Measurements from ENCODE around the gene PDE11A.

The PDE11A gene

GRCh38 chr2:177598326-177599138, 474.0 kb downstream of the PDE11A start:
- DNase-seq (ENCODE audit: low spot score): no peak

- DNase-seq (ENCODE audit: low spot score): no peak
These were observed 474.8 kb downstream of the PDE11A start for GRCh38 chr2:177597759-177598158.

GRCh38 chr2:177596866-177597265, 475.7 kb downstream of the PDE11A start:
- no peak for DNase-seq (ENCODE audit: low spot score)

- DNase-seq (ENCODE audit: low spot score): no peak
These were observed 477.3 kb downstream of the PDE11A start for GRCh38 chr2:177595126-177595845.

GRCh38 chr2:177593402-177593801, 479.2 kb downstream of the PDE11A start:
- DNase-seq (ENCODE audit: low spot score): no peak

GRCh38 chr2:177592945-177593344, 479.6 kb downstream of the PDE11A start:
- no peak for DNase-seq (ENCODE audit: low spot score)

GRCh38 chr2:177592397-177592796, 480.2 kb downstream of the PDE11A start:
- DNase-seq (ENCODE audit: low spot score): no peak

- DNase-seq (ENCODE audit: low spot score): no peak
These were observed 483.4 kb downstream of the PDE11A start for GRCh38 chr2:177589186-177589585.

GRCh38 chr2:177588671-177589070, 483.9 kb downstream of the PDE11A start:
- DNase-seq (ENCODE audit: low spot score): no peak

GRCh38 chr2:177587371-177587770, 485.2 kb downstream of the PDE11A start:
- DNase-seq (ENCODE audit: low spot score): no peak

GRCh38 chr2:177586154-177586553, 486.4 kb downstream of the PDE11A start:
- DNase-seq (ENCODE audit: low spot score): no peak

GRCh38 chr2:177585234-177585863, 487.2 kb downstream of the PDE11A start:
- no peak for DNase-seq (ENCODE audit: low spot score)

- no peak for DNase-seq (ENCODE audit: low spot score)
These were observed 488.4 kb downstream of the PDE11A start for GRCh38 chr2:177584030-177584692.

GRCh38 chr2:177582000-177582399, 490.6 kb downstream of the PDE11A start:
- DNase-seq (ENCODE audit: low spot score): no peak

- peak; percentile 39 for DNase-seq (ENCODE audit: low spot score)
These were observed 493.0 kb downstream of the PDE11A start for GRCh38 chr2:177579486-177580036.

- DNase-seq (ENCODE audit: low spot score): no peak
These were observed 494.1 kb downstream of the PDE11A start for GRCh38 chr2:177578454-177578853.

- DNase-seq (ENCODE audit: low spot score): no peak
These were observed 495.5 kb downstream of the PDE11A start for GRCh38 chr2:177577075-177577474.

- no peak for DNase-seq (ENCODE audit: low spot score)
These were observed 497.2 kb downstream of the PDE11A start for GRCh38 chr2:177575358-177575757.

GRCh38 chr2:177574356-177574755, 498.2 kb downstream of the PDE11A start:
- DNase-seq (ENCODE audit: low spot score): no peak

All from HuH-7.5 (cell line).